Measurements from ENCODE around the gene TC2N. TPM values are rescaled to one million over a fixed set of nuclear protein-coding genes. Genes with fewer than 3 reads are reported as not detected.

TC2N gene
- total and polyA plus RNA-seq, 2 donors (not counting 3 experiments of a cell fraction or from before 2014, with no cell fraction given), result 0.40 TPM; not detected in 1

- no peak for TF ChIP-seq POLR2A (IDR thresholded peaks at IDR 0.05; ENCODE audit: low read depth, low read length)
- TF ChIP-seq MAX (IDR thresholded peaks at IDR 0.05; ENCODE audit: insufficient read depth, insufficient read length), result no peak
- no peak for TF ChIP-seq GATA2 (IDR thresholded peaks at IDR 0.05; ENCODE audit: insufficient read depth, insufficient read length, low read depth, low read length)
- no peak for TF ChIP-seq POLR2AphosphoS5 (IDR thresholded peaks at IDR 0.05; ENCODE audit: insufficient read depth, low read depth, low read length)
- no peak for TF ChIP-seq FOS (IDR thresholded peaks at IDR 0.05; ENCODE audit: borderline replicate concordance, insufficient read depth, low read length)
- TF ChIP-seq CTCF (IDR thresholded peaks at IDR 0.05; ENCODE audit: extremely low read depth in 1 of 2, insufficient read depth in 1 of 2, low read depth in 1 of 2, low read length in 2 of 2), result no peak
- TF ChIP-seq MYC (IDR thresholded peaks at IDR 0.05; ENCODE audit: low read depth, low read length), result no peak
- TF ChIP-seq JUN (IDR thresholded peaks at IDR 0.05; ENCODE audit: borderline replicate concordance, insufficient read depth, insufficient read length, low read depth), result no peak
- no peak for TF ChIP-seq EZH2 (IDR thresholded peaks at IDR 0.05; ENCODE audit: borderline replicate concordance, low read depth, low read length, severe bottlenecking)
- Histone ChIP-seq H2AFZ (ENCODE audit: low read depth, low read length) (no peak overlapping the region), H3K27me3 (ENCODE audit: control insufficient read depth in 2 of 2, insufficient read depth in 2 of 2, low read length in 2 of 2) (no peaks in the 10 kb centered on the region), H3K9me1 (replicated peaks; ENCODE audit: control insufficient read depth, extremely low read depth, insufficient read depth, low read length) (no peaks in the 10 kb centered on the region), H4K20me1 (replicated peaks; ENCODE audit: control insufficient read depth, extremely low read depth, insufficient read depth, low read length) (no peaks in the 10 kb centered on the region), H3K4me1 (ENCODE audit: control insufficient read depth, extremely low read depth, insufficient read depth, low read length) (no peaks in the 10 kb centered on the region), H3K9ac (replicated peaks; ENCODE audit: extremely low read depth, insufficient read depth, low read length) (no peak overlapping the region), H3K27ac (ENCODE audit: insufficient read depth, low read depth, low read length) (no peak overlapping the region), H3K79me2 (ENCODE audit: control insufficient read depth, insufficient read depth, low read length) (no peaks in the 10 kb centered on the region), H3K36me3 (ENCODE audit: control insufficient read depth in 2 of 2, extremely low read depth in 1 of 2, insufficient read depth in 2 of 2, low read length in 2 of 2) (no peaks in the 10 kb centered on the region), H3K4me3 (replicated peaks in 1 of 3; ENCODE audit: insufficient read depth in 1 of 3, low read depth in 1 of 3, low read length in 3 of 3) (no peak overlapping the region), H3K9me3 (replicated peaks; ENCODE audit: control insufficient read depth, insufficient read depth, low read length) (no peaks in the 10 kb centered on the region), H3K4me2 (ENCODE audit: insufficient read depth, low read length) (no peak overlapping the region)
- POLR2A ChIA-PET, result no interaction called here
- CTCF ChIA-PET, result no interaction called here
- no peak for FAIRE-seq
- no TSS peak for BruUV-seq (replicated peaks)
- DNase-seq (ENCODE audit: low read depth, low spot score), result no peak
- dilution Hi-C loops (cut with MboI; ENCODE audit: extremely low pct_ligation_motif_present, low sequenced_read_pairs), result no loop called here
- intact Hi-C loops (cut with micrococcal nuclease), result no loop called here
Measured at GRCh38 chr14:91883753-91884152, 16.4 kb upstream of the TC2N start.

Measured in endothelial cell of umbilical vein (primary cell).